Endothelial cell of umbilical vein (primary cell): Measurements from ENCODE around the gene IRX5.

Experiments
- CTCF ChIP-seq, 2 donors: IDR thresholded peaks; 1 replicate in 1 of 2; 2 replicates in 1 of 2; pipeline ENCODE4 v1.5.1; 2011; ENCODE audit warnings: low read length in 2 of 2, mild to moderate bottlenecking in 2 of 2, moderate library complexity in 2 of 2, control low read depth in 1 of 2, inconsistent platforms in 1 of 2, low read depth in 1 of 2; ENCODE audit not compliant: insufficient read depth in 1 of 2; ENCODE audit errors: extremely low read depth in 1 of 2
- EZH2 ChIP-seq: IDR thresholded peaks from 2 replicates; pipeline ENCODE4 v1.6.1; 2012; ENCODE audit warnings: borderline replicate concordance, low read depth, mild to moderate bottlenecking, moderate library complexity, low read length, inconsistent platforms; ENCODE audit not compliant: severe bottlenecking
- FOS ChIP-seq: IDR thresholded peaks from 2 replicates; pipeline ENCODE4 v1.6.1; 2011; ENCODE audit warnings: mild to moderate bottlenecking, low read length, moderate library complexity, borderline replicate concordance; ENCODE audit not compliant: insufficient read depth
- GATA2 ChIP-seq: IDR thresholded peaks from 2 replicates; pipeline ENCODE4 v1.7.0; 2011; ENCODE audit warnings: low read depth, mild to moderate bottlenecking, moderate library complexity, mixed read lengths, low read length; ENCODE audit not compliant: insufficient read length, insufficient read depth
- MAX ChIP-seq: IDR thresholded peaks from 2 replicates; pipeline ENCODE4 v1.6.1; 2011; ENCODE audit not compliant: insufficient read depth, insufficient read length
- MYC ChIP-seq: IDR thresholded peaks from one replicate; pipeline ENCODE4 v1.6.1; 2011; ENCODE audit warnings: mild to moderate bottlenecking, low read depth, low read length
- POLR2A ChIP-seq: IDR thresholded peaks from 2 replicates; pipeline ENCODE4 v1.6.1; 2012; ENCODE audit warnings: low read depth, mild to moderate bottlenecking, control low read depth, low read length
- POLR2AphosphoS5 ChIP-seq: IDR thresholded peaks from 2 replicates; pipeline ENCODE4 v1.6.1; 2012; ENCODE audit warnings: low read depth, mild to moderate bottlenecking, control low read depth, low read length, moderate library complexity; ENCODE audit not compliant: insufficient read depth

GRCh38 chr16:54939029-54939346 is 8.3 kb downstream of the IRX5 start:
- TF ChIP-seq CTCF (IDR thresholded peaks at IDR 0.05; ENCODE audit: extremely low read depth in 1 of 2, insufficient read depth in 1 of 2, low read depth in 1 of 2, low read length in 2 of 2) (no peak), POLR2A (no peak), FOS (no peak), MAX (no peak), EZH2 (no peak), POLR2AphosphoS5 (no peak), MYC (no peak), GATA2 (no peak)
